DMS153 treated with DMSO at 0.1 percent for 48 hours (cell line): Measurements from ENCODE around the gene STK35.
A peak's percentile ranks its signal among the peaks of the same experiment; 100 is the strongest.
"Not testable (repeated sequence)": the region's sequence is repeated elsewhere in the genome, so short reads cannot be mapped to it uniquely, and the experiment has no call there.

Experiments used
- DNase-seq: peaks from one replicate; lab custom pipeline; 2025; ENCODE audit not compliant: unreplicated experiment; lab: John Stamatoyannopoulos, UW

The STK35 gene

DNA sequence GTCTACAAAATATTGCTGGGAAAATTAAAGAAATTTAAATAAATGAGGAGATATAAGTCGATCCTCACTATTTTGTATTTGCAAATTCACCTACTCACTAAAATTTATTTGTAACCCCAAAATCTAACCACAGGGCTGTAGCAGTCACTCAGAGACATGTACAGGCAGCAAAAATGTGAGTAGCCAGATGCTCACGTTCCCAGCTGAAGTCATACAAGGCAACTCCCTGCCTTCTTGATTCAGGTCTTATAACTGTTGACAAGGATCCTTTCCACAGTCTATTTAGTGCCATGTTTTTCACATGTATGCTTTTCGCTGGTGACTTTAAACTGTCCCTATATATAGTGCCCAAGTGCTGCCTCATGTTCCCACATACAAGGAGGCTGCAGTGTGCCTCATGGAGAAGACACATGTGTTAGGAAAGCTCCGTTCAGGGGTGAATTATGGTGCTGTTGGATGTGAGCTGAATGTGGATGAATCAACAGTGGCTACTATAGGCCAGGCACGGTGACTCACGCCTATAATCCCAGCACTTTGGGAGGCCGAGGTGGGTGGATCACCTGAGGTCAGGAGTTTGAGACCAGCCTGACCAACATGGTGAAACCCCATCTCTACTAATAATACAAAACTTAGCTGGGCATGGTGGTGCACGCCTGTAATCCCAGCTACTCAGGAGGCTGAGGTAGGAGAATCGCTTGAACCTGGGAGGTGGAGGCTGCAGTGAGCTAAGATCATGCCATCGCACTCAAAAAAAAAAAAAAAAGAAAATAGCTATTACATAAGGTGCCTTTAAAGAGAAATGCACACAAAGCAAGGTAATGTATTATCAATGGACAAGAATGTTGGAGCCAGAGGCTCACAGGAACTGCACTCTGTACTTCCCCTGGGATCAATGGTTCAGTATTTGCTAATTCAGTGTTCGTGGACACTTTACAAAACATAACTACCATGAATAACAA lies 55.3 kb downstream of the STK35 start:
- no peak for DNase-seq

DNA sequence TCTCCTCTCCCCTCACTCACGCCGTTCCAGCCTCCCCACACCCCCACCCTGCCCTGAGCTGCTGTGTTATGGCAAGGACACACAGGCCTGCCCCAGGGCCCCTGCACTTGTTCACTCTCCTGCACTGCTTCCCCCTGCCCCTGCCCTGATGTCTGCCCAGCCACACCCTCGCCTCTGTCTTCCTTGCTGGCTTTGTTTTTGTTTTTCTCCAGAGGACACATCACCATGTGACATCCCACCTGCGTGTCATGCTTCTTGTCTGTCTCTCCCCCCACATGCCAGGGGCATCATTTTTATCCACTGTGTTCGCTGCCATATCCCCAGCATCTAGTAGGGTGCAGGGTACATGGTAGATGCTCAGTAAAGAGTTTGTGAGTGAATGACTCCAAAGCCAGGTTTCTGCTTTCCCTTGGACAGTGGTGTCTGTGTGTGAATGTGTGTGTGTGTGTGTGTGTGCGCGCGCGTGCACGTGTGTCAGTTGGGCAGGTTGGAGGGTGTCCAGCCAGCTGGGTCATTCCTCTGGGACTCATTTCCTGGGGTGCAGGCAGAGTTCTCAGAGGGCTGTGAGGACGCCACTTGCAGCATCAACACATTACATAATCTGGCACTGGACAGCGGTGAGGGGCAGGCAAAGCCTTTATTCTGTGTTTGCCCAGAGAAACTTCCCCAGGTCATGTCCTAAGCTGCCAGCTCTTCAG lies 60.6 kb downstream of the STK35 start:
- DNase-seq: no peak

DNA sequence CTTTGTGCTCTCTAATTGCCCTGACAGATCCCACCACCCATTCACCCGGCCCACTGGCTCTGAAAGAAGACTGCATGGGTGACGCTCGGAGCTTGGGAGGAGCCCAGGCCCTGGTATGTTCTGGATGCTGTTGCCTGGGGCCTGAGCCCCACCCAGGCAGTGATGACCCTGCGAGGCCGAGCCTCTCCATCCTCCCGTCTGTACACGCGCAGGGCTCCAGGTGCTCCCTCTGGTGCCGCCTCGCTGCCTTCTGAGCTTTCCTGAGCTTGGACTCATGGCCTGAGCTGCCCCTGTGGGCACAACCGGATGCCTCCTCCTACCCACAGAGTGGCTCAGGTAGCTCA lies 61.2 kb downstream of the STK35 start:
- DNase-seq: no peak

DNA sequence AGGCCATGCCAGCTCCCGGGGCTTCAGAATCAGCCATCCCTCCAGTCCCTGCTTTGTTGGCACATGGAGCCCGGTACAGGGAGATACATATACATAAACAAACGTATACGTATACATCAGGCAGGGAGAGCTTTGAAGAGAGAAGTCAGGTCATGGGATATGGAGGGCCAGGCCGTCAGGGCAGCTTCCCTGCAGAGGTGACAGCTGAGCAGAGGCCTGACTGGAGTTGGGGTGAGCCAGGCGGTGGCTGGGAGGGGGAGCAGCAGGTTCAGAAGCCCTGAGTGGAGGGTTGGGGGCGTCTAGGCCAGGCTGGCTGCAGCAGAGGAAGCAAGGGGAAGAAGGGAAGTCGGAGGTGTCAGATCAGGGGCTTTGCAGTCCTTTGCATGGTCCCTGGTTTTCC lies 61.7 kb downstream of the STK35 start:
- DNase-seq: no peak

DNA sequence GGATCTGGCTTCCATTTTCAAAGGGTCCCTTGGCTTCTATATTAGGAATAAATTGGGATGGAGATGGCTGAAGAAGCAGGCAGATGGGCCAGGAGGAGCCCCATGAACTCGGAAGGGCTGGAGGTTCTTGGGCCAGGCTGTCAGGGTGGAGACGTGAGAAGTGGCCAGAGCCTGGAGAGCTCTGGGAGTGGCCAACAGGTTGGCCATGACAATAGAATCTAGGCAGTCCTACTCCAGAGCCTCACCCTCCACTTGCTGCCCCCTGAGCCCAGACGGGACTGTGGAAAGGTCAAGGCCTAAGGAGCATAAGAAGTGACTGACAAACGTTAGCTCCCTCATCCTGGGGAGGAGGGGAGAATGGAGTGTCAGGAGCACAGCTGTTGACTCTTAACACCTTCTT lies 62.1 kb downstream of the STK35 start:
- no peak for DNase-seq

DNA sequence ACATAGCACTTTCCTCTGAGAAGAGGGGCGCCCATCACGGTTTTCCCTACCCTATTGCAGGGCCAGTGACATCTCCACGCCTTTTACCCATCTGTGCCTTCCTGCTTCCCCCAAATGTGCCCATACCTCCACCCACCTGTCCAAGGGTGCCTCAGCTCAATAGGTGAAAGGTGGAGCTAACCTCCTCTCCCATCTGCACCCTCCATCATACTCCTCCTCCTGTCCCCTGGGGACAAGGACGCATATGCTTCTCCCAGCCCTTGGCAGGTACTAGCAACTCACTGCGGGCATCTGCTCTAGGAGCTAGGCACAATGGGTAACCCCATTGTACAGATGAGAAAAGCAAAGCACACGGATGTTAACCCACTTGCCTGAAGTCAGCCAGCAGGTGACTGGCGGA lies 62.8 kb downstream of the STK35 start:
- DNase-seq: no peak

DNA sequence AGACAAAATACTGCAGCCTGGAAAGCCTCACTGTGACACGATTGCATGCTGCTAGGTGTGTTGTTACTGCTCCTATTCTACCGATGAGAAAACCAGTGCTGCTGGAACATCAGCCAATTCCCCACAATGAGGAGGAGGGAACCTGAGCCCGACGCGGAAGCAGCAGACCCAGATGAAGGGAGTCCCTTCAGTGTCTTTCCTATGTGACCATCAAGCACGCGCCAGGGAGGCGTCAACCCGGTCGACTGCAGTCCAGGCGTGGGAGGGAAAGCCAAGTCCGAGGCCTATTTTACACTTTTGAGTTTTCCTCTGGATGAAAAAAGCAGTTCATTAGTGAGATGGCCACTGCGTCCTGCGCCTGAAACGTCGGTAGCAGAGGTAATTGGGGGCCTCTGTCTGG lies 63.3 kb downstream of the STK35 start:
- DNase-seq: no peak

DNA sequence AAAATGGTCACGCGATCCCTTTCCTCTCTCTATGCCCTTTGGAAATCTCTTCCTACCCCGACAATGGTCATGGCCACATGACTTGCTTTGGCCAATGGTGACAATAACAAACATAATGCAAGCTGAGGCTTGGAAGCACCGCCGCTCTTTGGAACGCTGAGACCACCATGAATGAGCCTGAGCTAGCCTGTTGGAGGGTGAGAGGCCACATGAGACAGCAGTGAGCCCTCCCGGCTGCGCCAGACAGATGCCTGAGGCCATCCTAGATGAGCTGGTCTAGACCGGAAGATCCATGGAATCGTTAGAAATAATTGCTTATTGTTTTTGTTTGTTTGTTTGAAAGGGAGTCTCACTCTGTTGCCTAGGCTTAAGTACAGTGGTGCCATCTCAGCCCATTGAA lies 64.2 kb downstream of the STK35 start:
- DNase-seq: no peak

DNA sequence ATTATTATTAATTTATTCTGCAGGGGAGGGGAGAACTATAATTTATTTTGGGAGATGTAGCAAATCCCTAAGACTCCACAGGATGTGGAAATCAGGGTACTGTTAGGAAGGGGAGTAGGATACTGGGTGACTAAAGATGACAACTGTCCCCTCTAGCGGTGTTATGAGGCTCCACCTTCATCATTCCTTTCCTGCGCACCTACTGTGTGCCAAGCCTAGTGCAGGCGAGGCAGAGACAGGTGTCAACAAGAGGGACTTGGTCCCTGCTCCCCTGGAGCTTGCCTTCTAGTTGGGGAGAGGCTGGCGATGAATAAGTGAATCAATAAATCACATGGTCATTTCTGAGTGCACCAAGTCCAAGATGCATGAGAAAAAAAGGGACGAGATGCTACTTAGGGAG lies 65.5 kb downstream of the STK35 start:
- no peak for DNase-seq

DNA sequence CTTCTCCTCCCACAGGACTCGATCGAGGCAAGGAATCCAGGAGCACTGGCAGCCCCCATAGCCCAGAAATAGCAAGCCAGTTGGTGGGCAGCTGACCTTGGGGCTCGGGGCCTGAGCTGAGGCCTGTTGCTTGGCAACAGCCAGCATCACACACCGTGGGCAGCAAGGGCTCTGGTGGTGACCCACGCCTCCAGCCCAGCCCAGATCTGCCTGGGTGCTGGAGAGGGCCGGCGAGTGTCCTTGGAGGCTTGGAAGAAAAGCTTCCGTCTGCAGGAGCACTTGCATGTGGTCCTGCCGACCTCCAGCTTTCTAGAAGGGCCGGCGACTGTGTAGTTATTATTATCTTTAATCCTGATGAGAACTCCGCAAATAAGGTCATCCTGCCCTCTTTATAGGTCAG lies 67.3 kb downstream of the STK35 start:
- no peak for DNase-seq

DNA sequence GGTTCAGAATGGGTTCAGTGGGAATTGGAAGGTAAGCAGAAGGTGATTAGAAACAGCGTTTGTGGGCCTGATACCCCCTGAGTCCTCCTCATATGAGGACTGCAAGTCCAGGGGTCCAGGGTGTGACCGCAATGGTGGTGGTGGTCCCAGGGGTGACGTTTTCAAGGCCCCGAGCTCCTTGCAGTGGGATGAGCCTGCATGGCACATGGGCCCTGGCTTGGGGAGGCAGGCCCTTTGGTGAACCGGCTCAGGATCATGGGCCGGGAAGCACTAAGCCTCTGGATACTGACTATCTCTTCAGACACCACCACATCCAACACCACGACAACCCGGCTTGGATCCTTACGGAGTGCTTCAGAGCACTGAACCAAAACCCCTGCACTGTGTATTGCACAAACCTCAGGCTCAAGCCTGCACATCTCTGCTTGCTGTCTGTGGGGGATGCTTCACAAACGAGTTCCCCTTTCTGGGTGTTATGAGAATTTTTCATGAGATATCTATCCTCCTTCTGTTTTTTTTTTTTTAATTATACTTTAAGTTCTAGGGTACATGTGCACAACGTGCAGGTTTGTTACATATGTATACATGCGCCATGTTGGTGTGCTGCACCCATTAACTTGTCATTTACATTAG lies 67.9 kb downstream of the STK35 start:
- DNase-seq: no peak

DNA sequence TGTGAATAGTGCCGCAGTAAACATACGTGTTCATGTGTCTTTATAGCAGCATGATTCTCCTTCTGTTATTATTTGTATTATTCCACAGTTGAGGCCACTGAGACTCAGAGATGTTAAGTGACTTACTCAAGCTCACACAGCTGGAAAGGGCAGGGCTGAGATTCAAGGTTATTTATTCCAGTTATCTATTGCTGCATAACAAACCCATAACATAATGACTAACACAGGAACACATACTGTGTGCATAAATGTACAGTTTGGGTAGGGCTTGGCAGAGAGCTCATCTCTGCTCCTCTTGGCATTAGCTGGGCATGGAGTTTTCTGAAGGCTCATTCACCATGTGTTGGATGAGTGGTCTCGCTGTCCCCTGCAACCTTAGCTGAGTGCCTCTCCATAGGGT lies 68.8 kb downstream of the STK35 start:
- no peak for DNase-seq

DNA sequence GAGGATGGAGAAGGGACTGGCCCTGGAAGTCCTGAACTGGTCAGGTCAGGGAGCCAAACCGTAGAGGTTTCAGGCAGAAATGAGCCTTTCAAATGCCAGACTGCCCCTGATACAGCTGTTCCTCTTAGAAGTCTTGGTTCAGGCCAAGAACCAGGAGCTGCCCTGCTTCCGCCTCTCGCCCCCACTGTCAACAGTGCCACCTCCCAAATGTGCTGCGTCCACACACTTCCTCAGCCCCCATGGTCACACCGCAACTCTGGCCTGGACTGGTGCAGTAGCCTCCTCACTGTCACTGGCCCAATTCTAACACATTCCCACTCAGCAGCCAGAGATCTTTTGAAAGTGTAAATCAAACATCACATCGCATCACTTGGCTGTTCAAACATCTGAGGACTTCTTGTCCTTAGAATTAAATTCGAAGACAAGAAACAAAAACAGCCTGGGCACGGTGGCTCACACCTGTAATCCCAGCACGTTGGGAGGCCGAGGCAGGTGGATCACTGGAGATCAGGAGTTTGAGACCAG lies 69.7 kb downstream of the STK35 start:
- DNase-seq: no peak

DNA sequence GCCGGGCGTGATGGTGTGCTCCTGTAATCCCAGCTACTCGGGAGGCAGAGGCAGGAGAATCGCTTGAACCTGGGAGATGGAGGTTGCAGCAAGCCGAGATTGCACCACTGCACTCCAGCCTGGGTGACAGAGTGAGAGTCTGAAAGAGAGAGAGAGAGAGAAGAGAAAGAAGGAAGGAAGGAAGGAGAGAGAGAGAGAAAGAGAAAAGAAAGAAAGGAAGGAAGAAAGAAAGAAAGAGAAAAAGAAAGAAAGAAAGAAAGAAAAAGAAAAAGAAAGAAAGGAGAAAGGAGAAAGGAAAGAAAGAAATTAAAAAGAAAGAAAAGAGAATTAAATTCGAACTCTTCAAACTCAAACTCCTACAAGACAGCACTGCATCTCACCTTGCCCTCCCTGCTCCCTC lies 70.2 kb downstream of the STK35 start:
- not testable (repeated sequence) for DNase-seq

DNA sequence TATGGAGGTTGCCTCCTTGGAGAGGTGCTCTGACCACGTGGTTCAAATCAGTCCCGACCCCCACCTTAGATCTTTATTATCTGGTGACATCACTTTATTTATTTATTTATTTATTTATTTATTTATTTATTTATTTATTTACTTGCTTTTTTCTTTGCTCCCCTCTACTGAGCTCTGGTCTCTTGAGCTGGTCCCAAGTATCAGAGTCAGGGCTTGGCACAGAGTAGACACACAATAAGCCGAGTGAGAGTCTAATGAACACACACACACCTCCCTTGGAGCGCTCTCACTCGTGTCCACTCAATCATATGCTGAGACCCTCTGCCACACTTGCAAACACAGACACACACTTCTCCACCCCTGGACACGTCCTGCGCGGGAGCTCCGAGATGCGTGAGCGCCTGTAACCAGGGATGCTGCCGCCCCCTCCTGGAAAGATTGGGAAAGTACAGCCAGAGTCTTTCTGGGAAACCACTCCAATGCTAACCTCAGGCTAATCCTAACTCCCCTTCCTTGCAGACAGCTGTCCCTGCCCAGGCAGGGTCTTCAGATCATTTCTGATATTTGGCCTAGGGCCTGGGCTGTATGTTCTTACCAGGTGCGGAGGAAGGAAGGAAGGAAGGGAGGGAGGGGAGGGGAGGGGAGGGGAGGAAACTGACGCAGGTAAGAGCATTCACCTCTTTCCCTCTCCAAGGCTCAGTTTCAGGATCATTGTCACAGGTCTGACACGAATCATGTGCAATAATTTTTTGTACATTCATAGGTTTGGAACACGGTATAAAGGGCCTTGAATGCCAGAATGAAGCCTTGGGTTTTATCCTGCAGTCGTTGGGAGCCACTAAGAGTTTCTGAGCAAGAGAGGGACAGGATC lies 70.9 kb downstream of the STK35 start:
- DNase-seq: peak; percentile 57

DNA sequence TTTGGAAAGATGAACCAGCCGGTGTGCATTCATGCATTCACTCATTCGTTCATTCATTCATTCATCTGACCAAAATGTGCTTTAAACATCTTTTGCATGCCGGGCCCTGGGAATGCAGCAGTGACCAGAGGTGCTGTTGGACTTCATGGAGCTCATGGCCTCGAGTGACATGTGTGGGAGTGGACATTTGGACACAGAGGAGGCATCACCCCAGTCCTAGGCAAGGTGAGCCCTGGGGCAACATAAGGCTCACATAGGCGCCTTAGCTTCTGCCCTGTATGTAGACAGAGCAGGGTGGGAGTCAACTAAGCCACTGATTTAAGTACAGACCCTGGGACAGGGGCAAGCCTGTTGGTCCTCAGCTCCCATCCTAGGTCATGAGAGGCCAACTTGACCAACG lies 71.6 kb downstream of the STK35 start:
- no peak for DNase-seq

DNA sequence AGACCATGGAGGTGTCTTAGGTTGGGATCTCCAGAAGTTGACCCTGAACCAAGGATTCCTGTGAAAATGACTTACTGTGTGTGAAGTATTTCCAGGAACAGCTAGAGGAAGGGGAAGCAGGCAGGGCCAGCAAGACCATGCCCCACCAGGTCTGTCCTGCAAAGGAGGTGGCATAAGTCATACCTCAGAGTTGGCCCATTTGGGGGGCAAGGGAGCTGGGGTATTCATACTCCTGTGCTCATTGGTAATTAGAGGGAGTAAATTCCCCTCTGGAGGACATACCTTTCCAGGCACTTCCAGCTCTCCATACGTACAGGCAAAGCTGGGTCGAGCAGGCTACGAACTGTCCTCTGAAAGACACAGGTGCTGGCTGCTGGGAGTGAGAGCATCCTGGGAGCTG lies 72.4 kb downstream of the STK35 start:
- DNase-seq: no peak

DNA sequence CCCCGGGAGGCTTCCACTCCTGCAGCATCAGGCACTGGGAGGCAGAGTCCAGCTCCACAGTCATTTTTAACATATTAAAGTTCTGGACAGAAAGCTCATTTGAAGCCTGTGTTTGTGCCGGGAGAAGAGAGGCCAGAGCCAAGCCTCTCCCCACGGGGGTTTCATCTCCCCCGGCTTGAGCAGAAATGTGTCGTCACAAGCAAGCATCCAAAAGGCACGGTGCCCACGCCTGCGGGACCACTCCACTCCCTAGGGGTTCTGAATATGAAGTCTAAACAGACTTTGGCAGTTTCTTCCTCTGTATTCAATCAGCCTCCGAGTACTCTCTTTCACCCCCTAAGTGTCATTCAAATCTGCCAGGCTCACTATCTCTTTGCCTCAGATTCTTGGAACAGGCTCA lies 75.3 kb downstream of the STK35 start:
- no peak for DNase-seq

DNA sequence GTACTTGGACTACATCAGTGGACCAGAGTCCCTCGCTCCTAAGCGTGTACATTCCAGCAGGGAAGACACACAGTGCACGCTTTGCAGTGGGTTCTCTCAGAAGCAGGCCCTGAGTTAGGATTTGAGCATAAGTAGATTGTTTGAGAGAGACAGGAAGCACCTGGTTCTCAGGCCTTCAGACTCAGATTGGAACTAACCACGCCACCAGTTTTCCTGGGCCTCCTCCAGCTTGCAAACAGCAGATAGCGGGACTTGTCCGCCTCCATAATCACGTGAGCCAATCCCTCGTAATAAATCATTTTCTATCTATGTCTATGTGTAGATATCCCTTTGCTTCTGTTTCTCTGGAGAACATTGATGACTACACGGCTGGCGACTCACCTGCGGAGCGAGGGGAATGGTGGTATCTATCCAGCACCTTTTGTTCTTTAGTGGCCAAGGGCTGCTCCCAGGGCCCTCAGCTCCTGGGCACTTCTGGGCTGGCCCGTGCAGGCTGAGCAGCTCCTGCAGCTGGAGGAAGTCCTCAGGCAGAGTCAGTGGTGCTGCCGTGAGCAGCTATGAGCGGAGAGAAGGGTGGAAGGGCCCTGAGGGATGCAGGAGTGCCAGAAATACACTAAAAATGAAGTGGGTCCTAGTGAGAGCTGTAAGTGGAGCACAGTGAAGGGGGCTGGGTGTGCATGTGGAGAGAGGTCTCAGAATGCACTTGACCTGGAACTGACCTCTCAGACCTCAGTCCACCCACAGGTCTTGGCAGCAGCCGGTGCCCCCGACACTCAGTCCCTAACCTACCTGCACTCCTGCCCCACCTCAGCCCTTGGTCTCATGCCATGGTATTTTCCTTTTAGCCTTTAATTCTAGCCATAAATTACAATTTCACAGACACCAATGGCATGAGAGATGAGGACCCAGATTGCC lies 76.9 kb downstream of the STK35 start:
- DNase-seq: peak; percentile 18

DNA sequence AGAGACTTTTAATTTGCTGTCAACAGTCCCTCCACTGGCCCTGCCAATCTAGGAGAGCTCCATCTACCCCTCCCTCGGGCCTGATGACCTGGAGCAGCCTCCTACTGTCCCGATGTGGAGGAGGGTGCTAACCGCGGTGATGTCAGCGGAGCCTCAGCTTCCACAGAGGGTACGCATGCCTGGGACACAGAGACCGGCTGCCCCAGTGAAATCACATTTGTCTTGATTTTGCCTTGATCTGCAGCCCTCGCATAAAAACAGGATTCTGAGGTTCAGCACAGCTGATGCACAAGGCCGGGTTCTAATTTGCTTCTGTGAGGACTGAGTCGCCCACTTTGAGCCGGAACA lies 77.6 kb downstream of the STK35 start:
- no peak for DNase-seq
